ENCODE measurements around the gene ANKRD13B.
A peak's percentile ranks its signal among the peaks of the same experiment; 100 is the strongest.
"Not testable (repeated sequence)": the region's sequence is repeated elsewhere in the genome, so short reads cannot be mapped to it uniquely, and the experiment has no call there.

The ANKRD13B gene

DNA sequence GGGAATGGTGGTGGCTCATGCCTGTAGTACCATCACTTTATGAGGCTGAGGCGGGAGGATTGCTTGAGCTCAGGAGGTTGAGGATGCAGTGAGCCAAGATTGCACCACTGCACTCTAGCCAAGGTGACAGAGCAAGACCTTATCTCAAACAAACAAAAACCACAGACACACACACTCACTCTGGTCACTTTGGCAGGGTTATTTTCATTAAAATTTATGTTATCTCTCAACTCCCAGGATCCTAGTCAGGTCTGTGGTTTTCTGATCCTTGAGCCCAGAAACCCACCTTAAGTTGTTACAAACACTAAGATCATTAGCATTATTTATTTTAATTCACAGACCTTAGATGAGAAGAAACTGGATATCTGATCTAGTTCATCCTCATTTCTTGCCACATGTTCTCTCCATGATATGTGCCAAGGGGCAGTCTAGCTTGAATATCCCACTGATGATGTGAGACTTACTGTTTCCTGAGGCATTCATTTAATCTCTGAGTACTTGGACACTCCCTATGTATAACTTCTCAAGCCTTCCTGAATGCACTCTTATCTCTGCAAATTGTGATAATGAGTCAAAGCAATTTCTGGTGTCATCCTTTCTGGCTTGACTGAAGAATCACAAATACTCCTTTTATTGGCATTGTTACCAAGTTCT lies 35.7 kb upstream of the ANKRD13B start:
- H3K27ac ChIP-seq = no peak overlapping the region
- TF ChIP-seq ZFX (IDR thresholded peaks at IDR 0.05; ENCODE audit: borderline replicate concordance) = no peak
- TF ChIP-seq, protein P1, sequence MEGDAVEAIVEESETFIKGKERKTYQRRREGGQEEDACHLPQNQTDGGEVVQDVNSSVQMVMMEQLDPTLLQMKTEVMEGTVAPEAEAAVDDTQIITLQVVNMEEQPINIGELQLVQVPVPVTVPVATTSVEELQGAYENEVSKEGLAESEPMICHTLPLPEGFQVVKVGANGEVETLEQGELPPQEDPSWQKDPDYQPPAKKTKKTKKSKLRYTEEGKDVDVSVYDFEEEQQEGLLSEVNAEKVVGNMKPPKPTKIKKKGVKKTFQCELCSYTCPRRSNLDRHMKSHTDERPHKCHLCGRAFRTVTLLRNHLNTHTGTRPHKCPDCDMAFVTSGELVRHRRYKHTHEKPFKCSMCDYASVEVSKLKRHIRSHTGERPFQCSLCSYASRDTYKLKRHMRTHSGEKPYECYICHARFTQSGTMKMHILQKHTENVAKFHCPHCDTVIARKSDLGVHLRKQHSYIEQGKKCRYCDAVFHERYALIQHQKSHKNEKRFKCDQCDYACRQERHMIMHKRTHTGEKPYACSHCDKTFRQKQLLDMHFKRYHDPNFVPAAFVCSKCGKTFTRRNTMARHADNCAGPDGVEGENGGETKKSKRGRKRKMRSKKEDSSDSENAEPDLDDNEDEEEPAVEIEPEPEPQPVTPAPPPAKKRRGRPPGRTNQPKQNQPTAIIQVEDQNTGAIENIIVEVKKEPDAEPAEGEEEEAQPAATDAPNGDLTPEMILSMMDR (IDR thresholded peaks at IDR 0.05) = no peak

DNA sequence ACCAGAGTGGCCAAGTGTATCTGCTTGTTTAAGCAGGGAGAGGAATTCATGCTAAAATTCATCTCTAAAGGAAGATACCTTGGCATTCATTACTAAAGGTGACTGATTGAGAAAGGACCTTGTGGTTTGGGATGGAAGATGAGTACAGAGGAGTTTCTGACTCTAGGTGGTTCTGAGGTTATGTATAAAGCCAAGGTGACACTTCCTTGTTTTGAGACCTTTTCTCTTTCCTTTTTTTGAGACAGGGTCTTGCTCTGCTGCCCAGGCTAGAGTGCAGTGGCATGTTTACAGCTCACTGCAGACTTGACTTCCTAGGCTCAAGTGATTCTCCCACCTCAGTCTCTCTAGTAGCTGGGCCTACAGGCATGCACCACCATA lies 35.2 kb upstream of the ANKRD13B start:
- TF ChIP-seq, protein P1 (IDR thresholded peaks at IDR 0.05) = no peak
- no peak for TF ChIP-seq ZFX (IDR thresholded peaks at IDR 0.05; ENCODE audit: borderline replicate concordance)
- no peak overlapping the region for H3K27ac ChIP-seq

DNA sequence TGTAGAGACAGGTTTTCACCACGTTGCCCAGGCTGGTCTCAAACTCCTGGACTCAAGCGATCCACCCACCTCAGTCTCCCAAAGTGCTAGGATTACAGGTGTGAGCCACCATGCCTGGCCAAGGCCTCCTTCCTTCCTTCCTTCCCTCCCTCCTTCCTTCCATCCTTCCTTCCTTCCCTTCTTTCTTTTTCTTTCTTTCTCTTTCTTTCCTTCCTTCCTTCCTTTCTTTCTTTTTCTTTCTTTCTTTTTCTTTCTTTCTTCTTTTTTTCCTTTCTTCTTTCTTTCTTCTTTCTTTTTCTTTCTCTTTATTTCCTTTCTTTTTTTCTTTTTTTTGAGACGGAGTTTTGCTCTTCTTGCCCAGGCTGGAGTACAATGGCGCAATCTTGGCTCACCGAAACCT lies 34.8 kb upstream of the ANKRD13B start:
- not testable (repeated sequence) for H3K27ac ChIP-seq

DNA sequence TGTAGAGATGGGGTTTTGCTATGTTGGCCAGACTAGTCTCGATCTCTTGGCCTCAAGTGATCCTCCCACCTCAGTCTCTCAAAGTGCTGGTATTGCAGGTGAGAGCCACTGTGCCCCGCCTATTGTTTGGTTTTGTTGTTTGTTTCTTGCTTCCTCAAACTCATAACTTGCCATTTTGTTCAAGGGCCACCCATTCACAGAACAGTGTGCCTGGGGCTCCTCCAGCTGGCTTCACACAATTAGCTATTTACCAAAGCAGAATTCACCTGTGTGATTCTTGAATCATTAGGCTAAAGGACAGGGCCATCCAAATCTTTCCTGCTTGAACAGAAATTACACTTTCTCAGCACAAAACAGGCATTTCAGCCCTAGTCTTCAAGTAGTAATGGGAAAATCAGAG lies 33.3 kb upstream of the ANKRD13B start:
- TF ChIP-seq, protein P1 (IDR thresholded peaks at IDR 0.05) = peak; percentile 29; the same call in 1 of the 2 replicates
- no peak for TF ChIP-seq ZFX (IDR thresholded peaks at IDR 0.05; ENCODE audit: borderline replicate concordance)
- H3K27ac ChIP-seq = peak overlapping the region; percentile 40

DNA sequence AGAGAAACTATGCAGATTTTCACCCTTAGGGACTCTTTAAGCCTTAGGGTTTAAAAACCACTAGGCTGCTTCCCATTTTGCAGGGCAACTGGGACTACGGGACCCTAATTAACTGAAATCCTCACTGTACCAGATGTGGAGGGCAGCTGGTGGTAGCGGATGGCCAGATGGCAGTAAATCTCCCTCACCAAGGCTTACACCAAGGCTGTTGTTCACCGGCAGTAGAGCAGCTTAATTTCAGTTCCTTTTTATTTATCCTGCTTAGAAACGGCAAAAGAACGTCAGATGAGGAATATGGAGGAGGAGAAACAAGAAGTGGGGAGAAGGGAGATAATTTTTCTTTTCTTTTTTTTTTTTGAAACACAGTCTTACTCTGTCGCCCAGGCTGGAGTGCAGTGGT lies 32.6 kb upstream of the ANKRD13B start:
- H3K27ac ChIP-seq = peak overlapping the region; percentile 40
- no peak for TF ChIP-seq ZFX (IDR thresholded peaks at IDR 0.05; ENCODE audit: borderline replicate concordance)
- TF ChIP-seq, protein P1 (IDR thresholded peaks at IDR 0.05) = no peak

DNA sequence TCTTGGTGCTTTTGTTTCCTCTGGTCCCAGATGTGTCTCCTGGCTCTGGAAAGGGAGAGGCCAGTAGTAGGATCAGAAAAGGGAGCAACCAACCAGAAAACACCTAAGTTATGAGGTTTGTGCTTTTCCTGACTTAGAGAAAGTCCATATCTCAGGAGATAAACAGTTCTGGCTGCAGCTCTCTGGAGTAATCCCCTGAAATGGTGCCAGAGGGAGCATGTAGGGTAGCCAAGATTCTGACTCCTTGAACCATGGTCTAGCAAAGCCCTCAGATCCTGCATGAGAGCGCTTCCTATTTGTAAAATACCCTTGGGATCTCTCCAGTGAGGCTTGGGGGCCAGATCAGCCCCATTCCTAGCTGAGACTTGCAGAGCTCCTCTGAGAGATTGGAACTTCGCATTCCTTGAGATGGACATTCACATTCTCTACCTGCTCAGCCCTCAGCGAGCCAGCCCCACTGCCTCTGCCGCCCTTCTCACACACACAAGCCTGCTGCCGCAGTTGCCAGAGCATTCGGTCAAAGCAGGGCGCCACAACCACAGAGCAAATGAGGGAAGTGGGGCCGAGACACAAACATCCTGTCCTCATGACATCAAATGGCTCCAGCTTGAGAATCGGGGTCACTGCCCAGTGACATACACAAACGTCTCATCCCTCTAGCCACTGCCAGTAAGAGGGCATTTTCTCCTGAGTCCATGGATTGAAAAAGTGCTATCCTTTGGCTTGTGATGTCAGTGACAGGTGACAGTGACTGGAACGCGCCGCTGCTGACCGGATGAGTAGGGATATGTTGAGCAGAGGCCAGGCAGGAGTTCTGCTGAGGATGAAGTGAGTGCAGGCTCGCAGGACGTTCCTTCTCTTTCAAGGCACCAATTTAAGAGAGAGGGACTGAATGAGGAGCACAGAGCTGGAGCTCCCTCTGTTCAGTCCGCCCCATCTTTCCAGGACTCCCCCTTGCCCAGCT lies 31.1 kb upstream of the ANKRD13B start:
- TF ChIP-seq, protein P1 (IDR thresholded peaks at IDR 0.05) = no peak
- no peak for TF ChIP-seq ZFX (IDR thresholded peaks at IDR 0.05; ENCODE audit: borderline replicate concordance)
- H3K27ac ChIP-seq = no peak overlapping the region

- H3K27ac ChIP-seq = no peak overlapping the region
- TF ChIP-seq, protein P1 (IDR thresholded peaks at IDR 0.05) = no peak
These were observed 30.3 kb upstream of the ANKRD13B start for GRCh38 chr17:29562615-29563014.
